Activated naive CD8-positive, alpha-beta T cell treated with anti-CD3 and anti-CD28 coated beads, Interleukin-2, amount 50 U/mL, for 16 hours (primary cell): Measurements from ENCODE around the gene PLEKHM3.

Source experiments
- DNase-seq: peaks from one replicate; pipeline ENCODE4 v3.0.0-alpha.2; 2020; ENCODE audit warnings: low read depth, low spot score

PLEKHM3 gene, protein sequence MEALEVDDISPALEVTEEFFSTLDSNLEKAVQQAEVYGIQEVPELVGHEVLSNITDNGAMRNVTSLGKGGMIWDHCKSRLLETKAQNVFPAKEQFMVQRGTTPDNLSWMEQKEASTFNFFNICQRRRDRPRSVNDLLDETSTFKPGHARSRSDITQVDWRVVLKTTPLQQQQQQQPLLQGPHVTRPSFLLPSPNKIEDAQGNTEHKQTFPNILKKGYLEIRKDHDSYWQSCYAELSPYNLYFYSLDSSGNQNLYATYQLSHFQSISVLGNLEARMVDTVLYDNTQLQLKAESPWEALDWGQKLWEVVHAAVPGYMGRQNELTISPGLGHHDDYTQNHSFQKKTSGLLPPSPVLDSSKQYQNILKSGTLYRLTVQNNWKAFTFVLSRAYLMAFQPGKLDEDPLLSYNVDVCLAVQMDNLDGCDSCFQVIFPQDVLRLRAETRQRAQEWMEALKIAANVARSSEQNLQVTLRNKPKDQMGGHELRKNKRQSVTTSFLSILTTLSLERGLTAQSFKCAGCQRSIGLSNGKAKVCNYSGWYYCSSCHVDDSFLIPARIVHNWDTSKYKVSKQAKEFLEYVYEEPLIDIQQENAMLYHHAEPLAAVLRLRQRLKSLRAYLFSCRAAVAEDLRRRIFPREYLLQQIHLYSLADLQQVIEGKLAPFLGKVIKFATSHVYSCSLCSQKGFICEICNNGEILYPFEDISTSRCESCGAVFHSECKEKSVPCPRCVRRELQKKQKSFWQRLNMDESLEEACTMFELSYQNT

DNA sequence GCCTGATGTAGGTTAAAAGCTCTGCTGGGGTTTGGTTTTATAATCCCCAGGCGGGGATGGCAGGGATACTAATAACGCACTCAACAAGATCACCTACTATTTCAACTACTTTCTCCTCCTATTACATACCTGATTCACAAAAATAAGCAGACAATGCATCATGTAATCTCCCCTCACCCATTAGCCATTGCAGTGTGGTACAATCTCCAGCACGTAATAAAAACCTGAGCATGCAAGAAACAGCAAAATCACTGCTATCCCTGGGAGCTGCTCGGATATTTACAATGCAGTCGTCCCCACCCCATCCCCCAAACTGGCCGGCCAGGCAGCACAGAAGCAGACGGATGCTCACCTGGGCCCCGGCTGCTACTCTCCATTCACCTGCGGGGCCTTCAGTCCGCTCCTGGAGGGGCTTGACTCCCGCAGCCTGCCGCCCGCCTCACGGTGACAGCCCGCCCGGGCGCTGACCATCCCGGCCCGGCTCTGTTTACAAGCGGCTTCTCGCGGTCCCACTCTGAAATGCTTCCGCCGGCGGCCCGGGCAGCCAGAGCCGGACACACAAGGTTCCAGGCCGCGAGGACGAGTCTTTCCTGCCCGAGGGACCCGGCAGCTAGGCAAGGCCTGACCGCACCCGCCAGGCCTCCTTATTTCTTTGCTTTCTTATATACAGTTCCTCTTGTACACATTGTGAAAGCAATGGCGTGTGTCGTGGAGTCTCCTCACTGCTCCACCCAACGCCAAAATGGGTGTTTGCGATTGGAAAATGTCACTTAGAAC, at the start of gene PLEKHM3:
TSS of gene PLEKHM3 (minus strand) at position 491 of the 777 bp plus-strand sequence. CDS start 23,888 bp downstream, outside the sequence.
- peak; percentile 55 for DNase-seq

DNA sequence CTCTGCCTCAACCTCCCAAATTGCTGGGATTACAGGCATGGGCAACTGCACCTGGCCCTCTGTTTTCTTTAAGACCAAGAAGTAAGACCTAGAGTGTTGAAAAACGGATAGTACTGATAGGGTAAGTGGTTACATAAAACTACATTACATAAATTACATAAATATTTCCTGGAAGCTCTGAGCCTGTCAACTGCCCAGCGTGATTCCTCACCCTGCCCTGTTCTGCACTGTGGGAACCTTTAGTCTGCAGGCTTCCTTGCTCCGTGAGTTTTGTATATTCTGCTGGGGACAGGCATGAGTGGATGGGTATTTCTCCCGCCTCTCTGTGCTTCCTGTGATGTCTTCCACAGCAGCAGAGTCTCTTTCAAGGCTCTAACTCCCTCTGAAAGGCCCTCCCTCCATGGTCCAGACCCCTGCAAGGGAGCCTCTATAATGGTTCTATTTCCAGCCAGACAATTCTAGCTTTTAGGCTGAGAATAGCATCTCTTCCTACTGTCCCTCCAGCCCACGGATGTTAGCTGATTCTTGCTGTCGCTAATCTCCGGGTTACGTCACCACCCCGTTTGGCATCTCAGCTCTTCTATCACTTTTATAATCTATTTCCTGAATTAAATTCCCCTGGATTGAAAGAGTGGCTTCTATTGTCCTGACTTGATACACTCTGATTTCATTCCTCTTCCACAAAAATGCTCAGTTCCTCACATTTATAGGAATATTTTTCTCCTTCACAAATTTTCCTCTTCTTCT, 49.5 kb upstream of the PLEKHM3 start:
- DNase-seq, result no peak

DNA sequence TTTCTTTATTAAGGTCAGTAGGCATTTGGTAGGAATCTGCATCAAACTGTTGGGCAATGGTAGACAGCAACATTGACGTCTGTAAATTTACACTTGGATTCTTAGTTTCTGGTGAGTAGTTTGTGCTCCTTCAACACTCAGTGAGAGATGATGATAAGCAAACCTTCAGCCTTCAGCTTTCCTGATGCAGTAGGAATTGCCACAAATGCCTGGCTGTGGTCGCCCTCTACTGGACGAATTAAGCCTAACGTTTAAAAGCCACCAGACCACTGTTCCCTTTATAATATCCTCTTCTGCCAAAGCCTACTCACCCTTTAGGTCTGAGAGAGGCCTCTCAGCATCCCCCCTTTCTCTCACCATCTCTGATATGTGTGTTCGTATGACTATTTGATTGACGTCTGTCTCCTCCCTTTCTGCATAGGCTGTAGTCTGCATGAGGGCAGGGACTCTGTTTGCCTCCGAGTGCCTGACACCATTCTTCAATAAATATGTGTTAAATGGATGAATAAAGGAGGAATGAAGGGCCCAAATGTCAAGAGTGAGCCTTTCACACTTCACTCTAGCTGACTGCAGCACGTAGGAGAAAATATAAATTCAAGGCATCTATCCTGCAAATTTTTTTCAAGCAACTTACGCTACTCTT, 47.0 kb upstream of the PLEKHM3 start:
- no peak for DNase-seq

DNA sequence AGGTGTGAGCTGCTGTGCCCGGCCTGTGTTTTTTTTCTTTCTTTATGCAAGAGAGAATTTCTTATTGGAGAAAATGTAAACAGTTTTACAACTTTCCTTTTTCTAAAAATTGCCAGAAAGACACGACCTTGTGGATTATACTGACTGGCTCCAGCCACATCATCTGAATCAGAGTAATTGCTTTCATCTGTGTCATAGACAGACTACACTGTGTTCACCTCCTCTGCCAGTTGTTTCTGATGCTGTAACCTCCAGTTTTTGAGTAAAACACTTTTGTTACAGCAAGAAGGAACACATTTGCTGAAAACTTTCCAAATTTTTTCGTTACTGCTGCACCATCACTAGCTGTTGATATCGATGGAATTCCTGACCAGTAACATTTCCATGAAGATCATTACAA, 43.9 kb upstream of the PLEKHM3 start:
- DNase-seq, result no peak

DNA sequence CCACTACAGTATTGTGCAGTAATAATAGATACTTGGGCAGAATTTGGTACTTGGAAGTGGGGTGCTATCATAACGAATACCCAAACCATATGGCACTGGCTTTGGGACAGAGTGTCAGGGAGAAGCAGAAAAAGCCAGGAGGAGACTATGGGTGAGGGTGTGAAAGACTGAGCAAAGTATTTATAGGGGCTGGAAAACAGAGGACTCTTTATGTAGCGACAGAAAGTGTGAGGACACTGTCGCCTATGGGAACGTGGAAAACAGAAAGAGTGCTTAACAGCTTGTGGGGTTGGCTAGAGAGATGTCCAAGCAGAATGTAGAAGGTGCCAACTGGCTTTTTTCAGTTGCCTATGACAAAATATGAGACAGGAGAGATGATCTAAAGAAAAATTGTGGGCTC, 40.7 kb upstream of the PLEKHM3 start:
- no peak for DNase-seq

DNA sequence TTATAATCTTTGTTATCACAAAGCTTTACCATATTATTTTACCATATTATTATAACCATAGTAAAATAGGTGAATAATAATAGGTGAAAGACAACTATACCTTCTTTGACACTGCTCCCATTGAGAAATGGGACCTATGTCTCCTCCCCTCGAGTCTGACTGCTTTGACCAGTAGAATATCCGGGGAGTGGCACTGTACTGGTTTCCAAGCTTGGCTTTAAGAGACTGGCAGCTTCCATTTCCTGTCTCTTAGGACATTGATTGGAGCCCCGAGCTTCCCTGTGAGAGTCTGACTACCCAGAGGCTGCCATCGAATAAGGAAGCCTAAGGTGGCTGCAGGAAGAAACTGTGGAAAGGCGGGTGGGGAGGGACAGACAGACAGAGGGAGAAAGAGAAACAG, 40.1 kb upstream of the PLEKHM3 start:
- no peak for DNase-seq

DNA sequence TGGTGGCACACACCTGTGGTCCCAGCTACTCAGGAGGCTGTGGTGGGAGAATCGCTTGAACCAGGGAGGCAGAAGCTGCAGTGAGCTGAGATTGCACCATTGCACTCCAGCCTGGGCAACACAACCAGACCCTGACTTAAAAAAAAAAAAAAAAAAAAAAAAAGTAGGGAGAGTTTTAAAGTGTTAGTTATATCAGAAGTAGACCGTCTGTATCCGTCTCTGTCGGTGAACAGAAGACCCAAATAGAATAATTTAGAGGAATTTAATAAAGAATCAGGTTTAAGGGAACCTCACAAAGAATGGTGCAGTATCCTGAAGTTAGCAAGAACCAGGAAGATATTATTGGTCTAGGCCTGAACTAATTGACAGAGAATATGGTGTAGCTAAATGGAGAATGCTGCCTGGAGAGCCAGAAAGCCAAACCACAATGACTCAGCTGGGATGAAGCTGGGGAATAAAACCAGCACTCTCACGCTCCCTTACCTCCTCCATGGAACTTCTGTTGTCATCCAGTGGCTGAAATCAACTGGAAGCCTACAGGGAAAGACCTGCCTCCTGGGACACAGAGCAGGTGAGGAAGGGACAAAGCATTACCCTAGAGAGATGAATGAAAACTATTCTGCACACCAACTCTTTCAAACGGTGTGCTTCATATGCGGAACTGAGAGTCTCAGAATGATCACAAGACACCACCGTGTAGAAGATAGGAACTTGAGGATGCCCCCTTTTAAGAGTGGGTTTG, 39.1 kb upstream of the PLEKHM3 start:
- no peak for DNase-seq

DNA sequence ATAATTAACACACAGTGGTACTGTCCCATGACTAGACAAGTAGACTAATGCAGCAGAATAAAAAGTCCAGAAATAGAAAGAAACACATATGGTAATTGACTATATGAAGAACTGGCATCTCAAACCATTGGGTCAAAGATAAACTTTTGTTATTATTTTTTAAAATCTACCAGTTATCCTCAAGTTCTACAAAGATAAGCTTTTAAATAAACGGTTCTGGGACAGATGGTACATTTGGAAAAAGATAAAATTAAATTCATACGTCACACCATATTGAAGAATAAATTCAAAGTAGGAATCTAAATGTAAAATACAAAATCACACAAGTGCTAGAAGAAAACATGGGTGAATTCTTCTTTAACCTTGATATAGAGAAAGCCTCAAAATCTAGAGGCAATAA, 37.6 kb upstream of the PLEKHM3 start:
- DNase-seq, result no peak

DNA sequence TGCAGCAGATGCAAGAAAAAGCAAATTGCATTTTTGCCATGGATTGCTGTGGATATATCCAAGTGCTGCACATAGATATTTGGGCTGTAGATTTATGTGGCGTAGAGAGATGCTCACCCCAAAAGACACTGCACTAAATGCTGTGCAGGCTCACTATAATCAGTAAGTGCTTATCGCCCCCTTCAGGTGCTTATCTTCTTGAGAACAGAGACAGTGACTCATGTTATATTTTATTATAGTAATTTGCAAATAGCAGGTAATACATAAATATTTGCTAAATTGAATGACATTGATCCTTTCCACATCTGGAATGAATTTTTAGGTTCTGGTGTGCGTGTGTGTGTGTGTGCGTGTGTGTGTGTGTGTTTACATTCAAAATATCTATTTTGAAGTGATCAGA, 36.8 kb upstream of the PLEKHM3 start:
- no peak for DNase-seq

DNA sequence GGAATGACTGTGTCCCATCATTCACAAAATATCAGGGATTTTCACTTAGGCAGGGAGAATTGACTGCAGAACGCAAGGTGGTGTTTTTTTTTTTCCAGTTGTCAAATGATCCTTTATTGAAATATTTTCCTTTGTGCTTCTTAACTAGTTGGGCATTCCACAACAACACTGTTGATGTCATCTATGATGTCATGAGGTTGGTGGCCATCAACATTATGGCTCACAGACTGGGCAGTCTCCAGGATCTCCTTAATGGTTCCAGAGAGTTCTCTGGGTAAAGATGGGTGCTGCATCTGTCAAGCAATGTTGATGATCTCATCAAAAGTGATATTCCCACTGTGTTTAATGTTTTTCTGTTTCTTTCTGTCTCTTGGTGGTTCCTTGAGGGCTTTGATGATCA, 31.8 kb upstream of the PLEKHM3 start:
- DNase-seq, result no peak

DNA sequence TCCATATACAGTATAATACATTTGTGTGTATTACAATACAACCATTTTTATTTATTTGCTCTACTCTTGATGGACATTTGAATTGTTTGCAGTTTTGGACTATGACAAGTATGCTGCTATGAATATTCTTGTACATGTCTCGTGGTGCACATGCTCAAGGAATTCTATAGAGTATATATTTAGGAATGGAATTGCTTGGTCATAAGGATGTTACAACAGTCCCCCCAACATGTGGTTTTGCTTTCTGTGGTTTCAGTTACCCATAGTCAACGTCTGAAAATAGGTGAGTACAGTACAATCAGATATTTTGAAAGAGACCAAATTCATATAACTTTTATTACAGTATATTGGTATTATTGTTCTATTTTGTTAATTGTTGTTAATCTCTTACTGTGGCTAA, 24.1 kb upstream of the PLEKHM3 start:
- DNase-seq, result no peak

DNA sequence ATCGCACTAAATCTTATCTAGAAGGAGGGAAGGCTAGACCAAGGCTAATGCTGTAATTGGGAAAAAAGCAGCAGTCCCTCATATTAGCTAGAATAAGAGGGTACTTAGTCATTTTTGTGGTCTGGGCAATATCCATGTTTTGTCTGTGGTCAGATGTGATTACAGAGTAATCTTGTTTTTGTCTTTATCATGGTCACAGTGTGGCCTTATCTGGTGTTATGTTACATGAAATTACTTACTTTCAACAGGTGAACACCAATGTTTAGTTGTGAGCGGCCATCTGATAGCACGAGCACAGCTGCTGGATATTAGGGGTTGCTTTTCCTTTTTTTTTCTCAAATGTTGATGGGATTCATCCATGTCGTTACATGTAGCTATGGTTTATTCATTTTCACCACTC, 23.7 kb upstream of the PLEKHM3 start:
- no peak for DNase-seq

DNA sequence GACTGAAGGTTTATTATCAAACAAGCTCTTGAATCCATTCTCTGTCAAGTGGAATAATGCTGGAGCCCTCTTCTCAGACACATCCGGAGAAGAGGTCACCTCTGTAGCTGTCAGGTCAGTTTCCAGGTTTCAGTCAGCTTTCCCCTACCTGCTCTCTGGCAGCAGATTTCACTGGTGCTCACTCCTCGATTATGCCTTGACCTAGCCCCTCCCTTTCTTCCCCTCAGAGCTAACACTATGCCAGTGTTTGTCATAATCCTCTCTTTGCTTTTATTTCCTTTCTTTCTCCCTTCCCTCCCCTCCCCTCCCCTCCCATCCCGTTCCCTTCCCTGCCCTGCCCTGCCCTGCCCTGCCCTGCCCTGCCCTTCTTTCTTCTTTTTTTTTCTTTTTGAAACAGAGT, 22.5 kb upstream of the PLEKHM3 start:
- no peak for DNase-seq

DNA sequence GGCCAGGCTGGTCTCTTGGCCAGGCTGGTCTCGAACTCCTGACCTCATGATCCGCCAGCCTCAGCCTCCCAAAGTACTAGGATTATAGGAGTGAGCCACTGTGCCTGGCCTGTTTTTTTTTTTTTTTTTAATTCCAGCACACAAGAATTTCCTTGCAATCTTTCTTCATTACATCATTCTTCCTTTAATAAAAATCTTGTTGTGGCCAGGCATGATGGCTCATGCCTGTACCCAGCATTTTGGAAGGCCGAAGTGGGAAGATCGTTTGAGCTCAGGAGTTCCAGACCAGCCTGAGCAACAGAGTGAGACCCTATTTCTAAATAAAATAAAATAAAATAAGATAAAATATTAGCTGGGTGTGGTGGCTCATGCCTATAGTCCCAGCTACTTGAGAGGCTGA, 21.4 kb upstream of the PLEKHM3 start:
- DNase-seq, result no peak

DNA sequence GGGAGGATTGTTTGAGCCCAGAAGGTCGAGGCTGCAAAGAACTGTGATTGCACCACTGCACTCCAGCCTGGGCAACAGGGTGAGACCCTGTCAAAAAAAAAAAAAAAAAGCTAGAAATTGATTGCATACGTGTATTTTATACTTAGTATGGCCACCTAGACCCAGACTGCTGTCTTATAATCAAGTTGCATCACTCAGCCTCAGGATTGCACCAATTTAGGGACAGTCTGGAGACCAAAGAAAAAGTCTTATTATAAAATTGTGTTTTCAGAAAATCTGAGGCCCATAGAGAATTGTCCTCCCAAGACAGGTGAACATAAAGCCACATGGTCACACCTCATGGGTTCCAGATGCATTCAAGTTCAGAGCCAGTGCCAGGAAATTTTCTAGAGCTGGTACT, 17.1 kb upstream of the PLEKHM3 start:
- DNase-seq, result no peak

DNA sequence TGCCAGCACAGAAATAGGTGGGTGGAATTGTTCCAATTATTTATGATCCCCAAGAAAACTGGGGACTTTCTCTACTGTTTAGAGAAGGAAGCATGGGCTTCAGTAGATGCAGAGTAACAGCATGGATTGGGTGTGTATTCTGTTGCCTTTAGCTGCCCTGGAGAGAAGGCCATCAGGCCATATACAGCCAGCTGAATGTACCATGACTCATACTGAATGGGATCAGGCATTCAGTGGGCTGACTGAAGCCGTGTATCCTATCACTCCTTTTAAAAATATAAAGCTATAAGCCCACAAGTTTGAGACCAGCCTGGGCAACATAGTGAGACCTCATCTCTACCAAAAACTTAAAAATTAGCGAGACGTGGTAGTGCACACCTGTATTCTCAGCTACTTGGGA, 16.7 kb upstream of the PLEKHM3 start:
- DNase-seq, result no peak

DNA sequence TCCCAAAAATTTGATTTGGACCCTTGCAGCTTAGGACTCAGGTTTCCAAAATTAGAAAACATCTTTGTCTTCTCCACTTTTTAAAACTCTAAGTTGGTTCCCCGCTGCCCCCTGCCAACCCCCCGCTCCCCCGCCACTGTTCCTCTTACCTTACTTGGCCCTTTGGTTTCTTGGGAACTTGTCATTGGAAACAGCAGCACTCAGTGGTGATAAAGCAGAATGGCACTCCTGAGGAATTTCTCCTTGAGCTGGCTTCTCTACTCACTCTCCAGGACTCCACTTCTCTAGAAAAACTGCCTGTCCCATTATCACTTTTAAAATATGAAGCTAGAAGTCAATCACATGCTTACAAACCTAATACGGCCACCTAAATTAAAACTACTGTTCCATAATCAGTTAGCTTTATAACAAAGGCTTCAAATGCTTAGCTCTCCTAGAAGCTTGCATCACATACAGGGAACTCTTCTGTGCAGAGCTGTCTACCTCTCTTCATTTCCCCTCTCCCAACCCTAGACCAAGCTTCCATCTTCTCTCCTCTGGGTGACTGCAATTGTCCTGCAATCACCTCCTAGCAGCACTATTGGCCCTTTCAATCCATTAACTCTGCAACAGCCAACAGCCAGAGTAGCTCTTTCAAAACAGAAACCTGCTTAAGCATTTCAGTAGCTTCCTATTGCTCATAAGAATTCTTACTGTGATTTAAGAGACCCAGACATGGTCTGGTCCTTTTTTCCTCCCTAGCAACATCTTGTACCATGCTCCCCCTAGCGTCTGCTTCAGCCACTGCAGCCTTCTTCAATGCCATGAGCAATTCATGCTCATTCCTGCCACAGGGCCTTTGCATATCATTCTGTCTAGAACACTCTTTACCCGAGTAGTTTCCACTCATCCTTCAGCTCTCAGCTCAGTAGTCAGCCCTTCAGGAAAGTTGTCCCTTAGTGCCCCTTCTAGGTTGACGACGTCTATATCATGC, 15.2 kb upstream of the PLEKHM3 start:
- peak; percentile 27 for DNase-seq

DNA sequence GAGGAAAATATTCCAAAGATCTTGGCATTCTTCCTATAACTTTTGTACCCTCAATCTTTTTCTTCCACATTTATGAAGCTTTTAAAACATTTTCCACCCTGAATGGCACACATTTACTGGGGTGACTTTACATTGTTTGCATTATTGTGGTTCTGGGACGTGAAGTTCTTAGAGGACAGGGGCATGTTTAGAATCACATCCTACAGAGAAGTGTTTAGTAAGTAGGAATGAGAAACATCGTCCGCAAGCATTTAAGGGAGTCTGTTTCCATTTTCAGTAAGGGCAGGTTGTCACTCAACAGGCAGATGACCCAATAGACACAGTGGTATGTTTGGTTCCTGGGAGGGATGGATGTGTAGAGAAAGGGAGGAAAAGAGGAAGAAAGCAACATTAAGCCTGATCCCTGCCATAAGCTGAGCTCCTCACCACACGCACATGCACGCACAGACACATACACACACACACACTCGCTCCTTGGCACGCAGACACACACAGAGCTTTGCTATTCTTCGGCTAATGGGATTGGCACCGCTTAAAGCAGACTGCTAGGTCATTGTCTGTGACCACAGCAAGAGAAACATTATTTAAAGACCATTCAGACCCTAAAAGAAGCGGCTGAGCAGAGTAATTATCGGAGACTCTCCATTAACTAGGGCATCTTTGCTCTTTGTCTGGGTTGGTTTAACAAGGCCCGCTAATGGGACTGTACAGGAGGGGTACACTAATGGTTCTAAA, 14.2 kb upstream of the PLEKHM3 start:
- DNase-seq, result no peak
